ENCODE data around the gene TLE6. TPM values are rescaled to one million over a fixed set of nuclear protein-coding genes. Genes with fewer than 3 reads are reported as not detected.

Gene TLE6
- polyA plus RNA-seq, 3 donors: not detected

GRCh38 chr19:2987797-2988196 is 10.4 kb downstream of the TLE6 start:
- WGBS (ENCODE audit: insufficient coverage): 72% methylated on average over 4 of the region's 12 CpGs
- no peak for TF ChIP-seq CTCF (IDR thresholded peaks at IDR 0.05)
- intact Hi-C loops (cut with micrococcal nuclease): no loop called here
- Mint-ChIP-seq H3K9me3 (peaks cover 0 to 3% (median 0%) of the 10 kb centered on the region in 7 donors), H3K27me3 (ENCODE audit: low read depth in 3 of 3) (peaks cover 32 to 46% (median 36%) of the 10 kb centered on the region in 3 donors), H3K27ac (no peak overlapping the region), H3K36me3 (peaks cover 0 to 1% of the 10 kb centered on the region in 2 donors), H3K4me1 (peaks cover 10% of the 10 kb centered on the region), H3K4me3 (no peak overlapping the region)
- H3K9ac ChIP-seq (ENCODE audit: insufficient read depth, low read length, poor library complexity, severe bottlenecking): no peak overlapping the region
- H3K4me3 ChIP-seq (replicated peaks in 1 of 3; ENCODE audit: low read depth in 2 of 3, low read length in 3 of 3): no peak overlapping the region
- H3K9me3 ChIP-seq (replicated peaks in 1 of 2; ENCODE audit: control insufficient read depth in 1 of 2, insufficient read depth in 1 of 2, low read length in 2 of 2): no peaks in the 10 kb centered on the region
- H3K36me3 ChIP-seq (replicated peaks in 1 of 2; ENCODE audit: control insufficient read depth in 1 of 2, insufficient read depth in 2 of 2, low read length in 2 of 2): no peaks in the 10 kb centered on the region
- peaks cover 4 to 29% of the 10 kb centered on the region in 2 donors for H3K27me3 ChIP-seq (ENCODE audit: control insufficient read depth in 2 of 2, insufficient read depth in 2 of 2, low read length in 2 of 2)
- H3K4me1 ChIP-seq (ENCODE audit: control insufficient read depth in 1 of 2, insufficient read depth in 2 of 2, low read length in 2 of 2): peaks cover 5 to 14% of the 10 kb centered on the region in 2 donors
- no peak overlapping the region for H2AFZ ChIP-seq (ENCODE audit: insufficient read depth, low read depth, low read length, poor library complexity, severe bottlenecking)
- no peak for DNase-seq
- H4K20me1 ChIP-seq (ENCODE audit: insufficient read depth, low read length): no peaks in the 10 kb centered on the region
- H3K79me2 ChIP-seq (ENCODE audit: insufficient read depth, low read length): no peaks in the 10 kb centered on the region
- H3K27ac ChIP-seq (ENCODE audit: low read depth in 1 of 2, low read length in 2 of 2): no peak overlapping the region
- H3K4me2 ChIP-seq (replicated peaks; ENCODE audit: extremely low read depth, low read length, poor library complexity, severe bottlenecking): no peak overlapping the region

- no peak overlapping the region for H3K27ac Mint-ChIP-seq
- DNase-seq: no peak
- Histone ChIP-seq H4K20me1 (ENCODE audit: insufficient read depth, low read length) (no peaks in the 10 kb centered on the region), H3K4me2 (replicated peaks; ENCODE audit: extremely low read depth, low read length, poor library complexity, severe bottlenecking) (no peak overlapping the region), H3K4me1 (ENCODE audit: control insufficient read depth in 1 of 2, insufficient read depth in 2 of 2, low read length in 2 of 2) (peaks cover 5 to 8% of the 10 kb centered on the region in 2 donors), H3K4me3 (replicated peaks in 1 of 3; ENCODE audit: low read depth in 2 of 3, low read length in 3 of 3) (no peak overlapping the region), H3K27me3 (ENCODE audit: control insufficient read depth in 2 of 2, insufficient read depth in 2 of 2, low read length in 2 of 2) (peaks cover 4 to 22% of the 10 kb centered on the region in 2 donors), H3K9me3 (replicated peaks in 1 of 2; ENCODE audit: control insufficient read depth in 1 of 2, insufficient read depth in 1 of 2, low read length in 2 of 2) (no peaks in the 10 kb centered on the region), H3K36me3 (replicated peaks in 1 of 2; ENCODE audit: control insufficient read depth in 1 of 2, insufficient read depth in 2 of 2, low read length in 2 of 2) (no peaks in the 10 kb centered on the region), H3K9ac (ENCODE audit: insufficient read depth, low read length, poor library complexity, severe bottlenecking) (no peak overlapping the region), H2AFZ (ENCODE audit: insufficient read depth, low read depth, low read length, poor library complexity, severe bottlenecking) (no peak overlapping the region), H3K27ac (ENCODE audit: low read depth in 1 of 2, low read length in 2 of 2) (no peak overlapping the region), H3K79me2 (ENCODE audit: insufficient read depth, low read length) (no peaks in the 10 kb centered on the region)
- 100% methylated on average over 2 of the region's 3 CpGs for WGBS (ENCODE audit: insufficient coverage)
- H3K4me3 Mint-ChIP-seq: peak overlapping the region in 1 of 2 donors; percentile 2
- intact Hi-C loops (cut with micrococcal nuclease): no loop called here
- peaks cover 6% of the 10 kb centered on the region for H3K4me1 Mint-ChIP-seq
- TF ChIP-seq CTCF (IDR thresholded peaks at IDR 0.05): no peak
- peaks cover 0 to 3% (median 0%) of the 10 kb centered on the region in 7 donors for H3K9me3 Mint-ChIP-seq
- H3K36me3 Mint-ChIP-seq: no peaks in the 10 kb centered on the region
- peaks cover 25 to 40% (median 29%) of the 10 kb centered on the region in 3 donors for H3K27me3 Mint-ChIP-seq (ENCODE audit: low read depth in 3 of 3)
Observed at GRCh38 chr19:2988568-2988967, 11.2 kb downstream of the TLE6 start.
